K562 (cell line): ENCODE measurements around the gene RPL27. TPM values are rescaled to one million over a fixed set of nuclear protein-coding genes. Genes with fewer than 3 reads are reported as not detected.

Source experiments
- ARNT ChIP-seq, 2 experiments: fragments of 450-650 bp; IDR thresholded peaks; 2 replicates each; pipeline ENCODE4 v1.6.1; 2016; ENCODE audit warnings: mild to moderate bottlenecking in 1 of 2
- HNRNPUL1 ChIP-seq: fragments of 200-400 bp; formaldehyde crosslinking; IDR thresholded peaks from 2 replicates; pipeline ENCODE4 v1.6.1; 2017; ENCODE audit warnings: low read length
- KDM4B ChIP-seq, 2 experiments: fragments of 450-650 bp in 1 of 2; sonication (generic) in 1 of 2; IDR thresholded peaks; 2 replicates each; pipeline ENCODE4 v1.6.1; 2016 to 2017; ENCODE audit warnings: borderline replicate concordance in 2 of 2, antibody characterized with exemption in 1 of 2, low read depth in 1 of 2, mild to moderate bottlenecking in 1 of 2
- MBD2 ChIP-seq: sonication (generic); IDR thresholded peaks from 2 replicates; pipeline ENCODE4 v1.6.1; 2016; ENCODE audit warnings: low read depth, borderline replicate concordance
- NFE2 ChIP-seq: IDR thresholded peaks from 2 replicates; pipeline ENCODE4 v1.6.1; 2014; ENCODE audit warnings: antibody characterized with exemption, low read depth
- NONO ChIP-seq, 2 experiments: fragments of 200-400 bp in 1 of 2; fragments of 450-650 bp in 1 of 2; formaldehyde crosslinking in 1 of 2; IDR thresholded peaks; 2 replicates each; pipeline ENCODE4 v1.6.1; 2017; ENCODE audit warnings: low read depth in 2 of 2, mild to moderate bottlenecking in 2 of 2, moderate library complexity in 2 of 2, low read length in 1 of 2
- PTRF ChIP-seq: fragments of 450-650 bp; IDR thresholded peaks from 2 replicates; pipeline ENCODE4 v1.6.1; 2016; ENCODE audit warnings: mild to moderate bottlenecking, missing genetic modification characterization, missing compliant biosample characterization
- RUNX1 ChIP-seq: sonication (generic); IDR thresholded peaks from 2 replicates; pipeline ENCODE4 v1.6.1; 2016; ENCODE audit warnings: antibody characterized with exemption, low read depth
- ZSCAN32 ChIP-seq: fragments of 450-650 bp; formaldehyde crosslinking; IDR thresholded peaks from 2 replicates; pipeline ENCODE4 v1.4.0; 2020; ENCODE audit warnings: mild to moderate bottlenecking, moderate library complexity
- polyA plus RNA-seq, 8 experiments: library from polyadenylated mRNA; depleted of rRNA in 4 of 8; stranded (reverse) in 5 of 8; unstranded in 3 of 8; fragments of >200 nt; fragmentation: Nextera tagmentation in 2 of 8; fragmentation: Illumina TruSeq in 1 of 8; extraction: Ambion mirVana in 2 of 8; extraction: Trizol in 1 of 8; gene quantifications; 2 replicates each; pipeline versions ENCODE4 v1.2.1 to v1.2.3, GENCODE V29; 2011 to 2014; ENCODE audit warnings: inconsistent platforms in 1 of 8, missing spikeins in 1 of 8
- total RNA-seq, 7 experiments: library from RNA; depleted of rRNA in 6 of 7; stranded (reverse); fragments of >200 nt in 6 of 7; fragmentation: Illumina TruSeq in 2 of 7; extraction: Trizol in 2 of 7; gene quantifications; 2 replicates each; pipeline versions ENCODE4 v1.2.1 to v1.2.3, GENCODE V29; 2011 to 2021; ENCODE audit warnings: low replicate concordance in 1 of 7
- TF ChIP-seq, protein P1 (sequence below): sonication (generic); formaldehyde crosslinking; IDR thresholded peaks from 2 replicates; pipeline ENCODE4 v1.8.0; 2023; ENCODE audit warnings: mild to moderate bottlenecking, missing genetic modification reagents
- TF ChIP-seq, protein P2 (sequence below), 3 experiments: fragments of 200-800 bp in 1 of 3; sonication (Bioruptor generic) in 1 of 3; sonication (generic) in 1 of 3; formaldehyde crosslinking in 1 of 3; IDR thresholded peaks; 2 replicates each; pipeline versions ENCODE4 v1.6.1 to v1.8.0; 2016 to 2022; ENCODE audit warnings: mild to moderate bottlenecking in 2 of 3, missing compliant biosample characterization in 2 of 3, missing genetic modification characterization in 2 of 3, missing genetic modification reagents in 1 of 3
- TF ChIP-seq, protein P3 (sequence below): IDR thresholded peaks from 2 replicates; pipeline ENCODE4 v1.6.1; 2012; ENCODE audit warnings: low read depth, low read length, improper control_type of control experiment, borderline replicate concordance
- TF ChIP-seq, protein P4 (sequence below): sonication (generic); formaldehyde crosslinking; IDR thresholded peaks from 2 replicates; pipeline ENCODE4 v1.8.0; 2023; ENCODE audit warnings: missing genetic modification reagents, mild to moderate bottlenecking, borderline replicate concordance

RPL27 gene
- total and polyA plus RNA-seq, 9 of the 15 experiments (the other 6 are each of a cell fraction or from before 2014, with no cell fraction given): 1,539 to 6,155 (median 3,710) TPM

DNA sequence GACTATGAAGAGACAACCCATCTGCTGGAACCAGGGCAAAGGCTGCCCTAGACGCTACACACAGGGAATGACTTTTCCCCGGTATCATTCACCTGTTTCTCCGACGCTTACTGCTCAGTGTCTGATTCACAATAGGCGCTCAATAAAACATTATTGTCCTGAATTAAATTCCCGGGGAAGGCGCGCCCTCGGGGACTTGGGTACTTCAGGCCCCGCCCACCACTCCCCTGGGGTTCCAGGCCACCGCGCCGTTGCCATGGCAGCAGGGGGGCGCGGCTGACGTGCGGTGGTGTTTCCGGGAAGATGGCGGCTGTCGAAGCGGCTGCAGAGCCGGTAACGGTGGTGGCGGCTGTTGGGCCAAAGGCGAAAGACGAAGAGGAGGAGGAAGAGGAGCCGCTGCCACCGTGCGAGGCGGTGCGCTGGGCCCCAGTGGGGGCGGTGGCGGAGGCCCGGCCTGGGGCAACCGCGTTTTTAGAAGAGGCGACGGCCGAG is 17.9 kb upstream of the RPL27 start, which contains the start of gene RUNDC1 (continued):
- TF ChIP-seq, protein P1, sequence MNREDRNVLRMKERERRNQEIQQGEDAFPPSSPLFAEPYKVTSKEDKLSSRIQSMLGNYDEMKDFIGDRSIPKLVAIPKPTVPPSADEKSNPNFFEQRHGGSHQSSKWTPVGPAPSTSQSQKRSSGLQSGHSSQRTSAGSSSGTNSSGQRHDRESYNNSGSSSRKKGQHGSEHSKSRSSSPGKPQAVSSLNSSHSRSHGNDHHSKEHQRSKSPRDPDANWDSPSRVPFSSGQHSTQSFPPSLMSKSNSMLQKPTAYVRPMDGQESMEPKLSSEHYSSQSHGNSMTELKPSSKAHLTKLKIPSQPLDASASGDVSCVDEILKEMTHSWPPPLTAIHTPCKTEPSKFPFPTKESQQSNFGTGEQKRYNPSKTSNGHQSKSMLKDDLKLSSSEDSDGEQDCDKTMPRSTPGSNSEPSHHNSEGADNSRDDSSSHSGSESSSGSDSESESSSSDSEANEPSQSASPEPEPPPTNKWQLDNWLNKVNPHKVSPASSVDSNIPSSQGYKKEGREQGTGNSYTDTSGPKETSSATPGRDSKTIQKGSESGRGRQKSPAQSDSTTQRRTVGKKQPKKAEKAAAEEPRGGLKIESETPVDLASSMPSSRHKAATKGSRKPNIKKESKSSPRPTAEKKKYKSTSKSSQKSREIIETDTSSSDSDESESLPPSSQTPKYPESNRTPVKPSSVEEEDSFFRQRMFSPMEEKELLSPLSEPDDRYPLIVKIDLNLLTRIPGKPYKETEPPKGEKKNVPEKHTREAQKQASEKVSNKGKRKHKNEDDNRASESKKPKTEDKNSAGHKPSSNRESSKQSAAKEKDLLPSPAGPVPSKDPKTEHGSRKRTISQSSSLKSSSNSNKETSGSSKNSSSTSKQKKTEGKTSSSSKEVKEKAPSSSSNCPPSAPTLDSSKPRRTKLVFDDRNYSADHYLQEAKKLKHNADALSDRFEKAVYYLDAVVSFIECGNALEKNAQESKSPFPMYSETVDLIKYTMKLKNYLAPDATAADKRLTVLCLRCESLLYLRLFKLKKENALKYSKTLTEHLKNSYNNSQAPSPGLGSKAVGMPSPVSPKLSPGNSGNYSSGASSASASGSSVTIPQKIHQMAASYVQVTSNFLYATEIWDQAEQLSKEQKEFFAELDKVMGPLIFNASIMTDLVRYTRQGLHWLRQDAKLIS (CRISPR knock-in tag): no peak
- no peak for TF ChIP-seq ARNT (IDR thresholded peaks at IDR 0.05)
- 0 out of 2 replicates have a peak, but pooled peaks have one; percentile 10 for TF ChIP-seq RUNX1
- no peak for TF ChIP-seq NFE2
- TF ChIP-seq KDM4B (IDR thresholded peaks at IDR 0.05; ENCODE audit: borderline replicate concordance in 2 of 2, low read depth in 1 of 2): no peak
- TF ChIP-seq, protein P2, sequence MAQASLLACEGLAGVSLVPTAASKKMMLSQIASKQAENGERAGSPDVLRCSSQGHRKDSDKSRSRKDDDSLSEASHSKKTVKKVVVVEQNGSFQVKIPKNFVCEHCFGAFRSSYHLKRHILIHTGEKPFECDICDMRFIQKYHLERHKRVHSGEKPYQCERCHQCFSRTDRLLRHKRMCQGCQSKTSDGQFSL (CRISPR knock-in tag; IDR thresholded peaks at IDR 0.05): no peak
- TF ChIP-seq, protein P2 (tag; IDR thresholded peaks at IDR 0.05): no peak
- no peak for TF ChIP-seq ZSCAN32
- TF ChIP-seq, protein P3, sequence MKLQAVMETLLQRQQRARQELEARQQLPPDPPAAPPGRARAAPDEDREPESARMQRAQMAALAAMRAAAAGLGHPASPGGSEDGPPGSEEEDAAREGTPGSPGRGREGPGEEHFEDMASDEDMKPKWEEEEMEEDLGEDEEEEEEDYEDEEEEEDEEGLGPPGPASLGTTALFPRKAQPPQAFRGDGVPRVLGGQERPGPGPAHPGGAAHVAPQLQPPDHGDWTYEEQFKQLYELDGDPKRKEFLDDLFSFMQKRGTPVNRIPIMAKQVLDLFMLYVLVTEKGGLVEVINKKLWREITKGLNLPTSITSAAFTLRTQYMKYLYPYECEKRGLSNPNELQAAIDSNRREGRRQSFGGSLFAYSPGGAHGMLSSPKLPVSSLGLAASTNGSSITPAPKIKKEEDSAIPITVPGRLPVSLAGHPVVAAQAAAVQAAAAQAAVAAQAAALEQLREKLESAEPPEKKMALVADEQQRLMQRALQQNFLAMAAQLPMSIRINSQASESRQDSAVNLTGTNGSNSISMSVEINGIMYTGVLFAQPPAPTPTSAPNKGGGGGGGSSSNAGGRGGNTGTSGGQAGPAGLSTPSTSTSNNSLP: no peak
- TF ChIP-seq NONO (IDR thresholded peaks at IDR 0.05; ENCODE audit: low read depth in 2 of 2, low read length in 1 of 2): no peak; a peak in 1 of 4 replicates
- TF ChIP-seq PTRF: no peak
- TF ChIP-seq, protein P4, sequence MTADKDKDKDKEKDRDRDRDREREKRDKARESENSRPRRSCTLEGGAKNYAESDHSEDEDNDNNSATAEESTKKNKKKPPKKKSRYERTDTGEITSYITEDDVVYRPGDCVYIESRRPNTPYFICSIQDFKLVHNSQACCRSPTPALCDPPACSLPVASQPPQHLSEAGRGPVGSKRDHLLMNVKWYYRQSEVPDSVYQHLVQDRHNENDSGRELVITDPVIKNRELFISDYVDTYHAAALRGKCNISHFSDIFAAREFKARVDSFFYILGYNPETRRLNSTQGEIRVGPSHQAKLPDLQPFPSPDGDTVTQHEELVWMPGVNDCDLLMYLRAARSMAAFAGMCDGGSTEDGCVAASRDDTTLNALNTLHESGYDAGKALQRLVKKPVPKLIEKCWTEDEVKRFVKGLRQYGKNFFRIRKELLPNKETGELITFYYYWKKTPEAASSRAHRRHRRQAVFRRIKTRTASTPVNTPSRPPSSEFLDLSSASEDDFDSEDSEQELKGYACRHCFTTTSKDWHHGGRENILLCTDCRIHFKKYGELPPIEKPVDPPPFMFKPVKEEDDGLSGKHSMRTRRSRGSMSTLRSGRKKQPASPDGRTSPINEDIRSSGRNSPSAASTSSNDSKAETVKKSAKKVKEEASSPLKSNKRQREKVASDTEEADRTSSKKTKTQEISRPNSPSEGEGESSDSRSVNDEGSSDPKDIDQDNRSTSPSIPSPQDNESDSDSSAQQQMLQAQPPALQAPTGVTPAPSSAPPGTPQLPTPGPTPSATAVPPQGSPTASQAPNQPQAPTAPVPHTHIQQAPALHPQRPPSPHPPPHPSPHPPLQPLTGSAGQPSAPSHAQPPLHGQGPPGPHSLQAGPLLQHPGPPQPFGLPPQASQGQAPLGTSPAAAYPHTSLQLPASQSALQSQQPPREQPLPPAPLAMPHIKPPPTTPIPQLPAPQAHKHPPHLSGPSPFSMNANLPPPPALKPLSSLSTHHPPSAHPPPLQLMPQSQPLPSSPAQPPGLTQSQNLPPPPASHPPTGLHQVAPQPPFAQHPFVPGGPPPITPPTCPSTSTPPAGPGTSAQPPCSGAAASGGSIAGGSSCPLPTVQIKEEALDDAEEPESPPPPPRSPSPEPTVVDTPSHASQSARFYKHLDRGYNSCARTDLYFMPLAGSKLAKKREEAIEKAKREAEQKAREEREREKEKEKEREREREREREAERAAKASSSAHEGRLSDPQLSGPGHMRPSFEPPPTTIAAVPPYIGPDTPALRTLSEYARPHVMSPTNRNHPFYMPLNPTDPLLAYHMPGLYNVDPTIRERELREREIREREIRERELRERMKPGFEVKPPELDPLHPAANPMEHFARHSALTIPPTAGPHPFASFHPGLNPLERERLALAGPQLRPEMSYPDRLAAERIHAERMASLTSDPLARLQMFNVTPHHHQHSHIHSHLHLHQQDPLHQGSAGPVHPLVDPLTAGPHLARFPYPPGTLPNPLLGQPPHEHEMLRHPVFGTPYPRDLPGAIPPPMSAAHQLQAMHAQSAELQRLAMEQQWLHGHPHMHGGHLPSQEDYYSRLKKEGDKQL (CRISPR knock-in tag): no peak
- TF ChIP-seq HNRNPUL1: no peak
- TF ChIP-seq MBD2: peak; percentile 53; the same call in 1 of the 2 replicates
